ENCODE data around the gene TNFRSF9. TPM values are rescaled to one million over a fixed set of nuclear protein-coding genes. Genes with fewer than 3 reads are reported as not detected.
A peak's percentile ranks its signal among the peaks of the same experiment; 100 is the strongest.

The TNFRSF9 gene
- total RNA-seq, 4 donors from 2014 or later = 0.05 to 0.20 TPM; not detected in 2

- Histone ChIP-seq H3K4me3 (no peak overlapping the region), H3K9me3 (no peaks in the 10 kb centered on the region), H3K27ac (no peak overlapping the region), H3K27me3 (no peaks in the 10 kb centered on the region), H3K4me1 (no peaks in the 10 kb centered on the region), H3K36me3 (no peaks in the 10 kb centered on the region)
- in situ Hi-C loops (cut with MboI; ENCODE audit: low sequenced_read_pairs in 4 of 4) (no loop called here), intact Hi-C loops (cut with DNase I; ENCODE audit: low total_unique reads) (no loop called here)
- DNase-seq (no peak), ATAC-seq (no peak)
- TF ChIP-seq, protein P1, sequence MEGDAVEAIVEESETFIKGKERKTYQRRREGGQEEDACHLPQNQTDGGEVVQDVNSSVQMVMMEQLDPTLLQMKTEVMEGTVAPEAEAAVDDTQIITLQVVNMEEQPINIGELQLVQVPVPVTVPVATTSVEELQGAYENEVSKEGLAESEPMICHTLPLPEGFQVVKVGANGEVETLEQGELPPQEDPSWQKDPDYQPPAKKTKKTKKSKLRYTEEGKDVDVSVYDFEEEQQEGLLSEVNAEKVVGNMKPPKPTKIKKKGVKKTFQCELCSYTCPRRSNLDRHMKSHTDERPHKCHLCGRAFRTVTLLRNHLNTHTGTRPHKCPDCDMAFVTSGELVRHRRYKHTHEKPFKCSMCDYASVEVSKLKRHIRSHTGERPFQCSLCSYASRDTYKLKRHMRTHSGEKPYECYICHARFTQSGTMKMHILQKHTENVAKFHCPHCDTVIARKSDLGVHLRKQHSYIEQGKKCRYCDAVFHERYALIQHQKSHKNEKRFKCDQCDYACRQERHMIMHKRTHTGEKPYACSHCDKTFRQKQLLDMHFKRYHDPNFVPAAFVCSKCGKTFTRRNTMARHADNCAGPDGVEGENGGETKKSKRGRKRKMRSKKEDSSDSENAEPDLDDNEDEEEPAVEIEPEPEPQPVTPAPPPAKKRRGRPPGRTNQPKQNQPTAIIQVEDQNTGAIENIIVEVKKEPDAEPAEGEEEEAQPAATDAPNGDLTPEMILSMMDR (IDR thresholded peaks at IDR 0.05 in 4 of 5, conservative IDR thresholded peaks at IDR 0.05 in 1 of 5) = no peak
- no peak for TF ChIP-seq POLR2A (IDR thresholded peaks at IDR 0.05)
Measured at GRCh38 chr1:7948960-7949359, 8.3 kb upstream of the TNFRSF9 start.

GRCh38 chr1:7943251-7943650 is 2.6 kb upstream of the TNFRSF9 start:
- ATAC-seq (no peak), DNase-seq (no peak)
- Histone ChIP-seq H3K4me1 (peaks cover 2 to 7% of the 10 kb centered on the region in 2 donors), H3K9me3 (no peaks in the 10 kb centered on the region), H3K27ac (no peak overlapping the region), H3K36me3 (no peaks in the 10 kb centered on the region), H3K4me3 (no peak overlapping the region), H3K27me3 (peaks cover 22 to 44% (median 29%) of the 10 kb centered on the region in 3 donors)
- intact Hi-C loops (cut with DNase I; ENCODE audit: low total_unique reads) (no loop called here), in situ Hi-C loops (cut with MboI; ENCODE audit: low sequenced_read_pairs in 4 of 4) (no loop called here)
- no peak for TF ChIP-seq POLR2A (IDR thresholded peaks at IDR 0.05)
- TF ChIP-seq, protein P1 (IDR thresholded peaks at IDR 0.05 in 4 of 5, conservative IDR thresholded peaks at IDR 0.05 in 1 of 5) = no peak

GRCh38 chr1:7942214-7942921 is 1.7 kb upstream of the TNFRSF9 start:
- Histone ChIP-seq H3K36me3 (no peaks in the 10 kb centered on the region), H3K9me3 (no peaks in the 10 kb centered on the region), H3K27me3 (peaks cover 22 to 50% (median 33%) of the 10 kb centered on the region in 3 donors), H3K27ac (peak overlapping the region in 3 of 4 donors; percentile 23 to 31 (median 26)), H3K4me3 (peak overlapping the region; percentile 23 to 43 (median 30)), H3K4me1 (peaks cover 2 to 7% of the 10 kb centered on the region in 2 donors)
- in situ Hi-C loops (cut with MboI; ENCODE audit: low sequenced_read_pairs in 4 of 4) (no loop called here), intact Hi-C loops (cut with DNase I; ENCODE audit: low total_unique reads) (no loop called here)
- ATAC-seq (peak; percentile 34 to 63), DNase-seq (peak in 1 of 2 donors; percentile 29)
- no peak for TF ChIP-seq POLR2A (IDR thresholded peaks at IDR 0.05)
- TF ChIP-seq, protein P1 (IDR thresholded peaks at IDR 0.05 in 4 of 5, conservative IDR thresholded peaks at IDR 0.05 in 1 of 5) = peak in 2 of 5 experiments; percentile 16 to 37

GRCh38 chr1:7941437-7941793 is 776 bp upstream of the TNFRSF9 start:
- H3K4me1 ChIP-seq = peaks cover 2 to 7% of the 10 kb centered on the region in 2 donors
- ATAC-seq (no peak), DNase-seq (no peak)
- H3K27me3 ChIP-seq = peaks cover 22 to 56% (median 40%) of the 10 kb centered on the region in 3 donors
- in situ Hi-C loops (cut with MboI; ENCODE audit: low sequenced_read_pairs in 4 of 4) (no loop called here), intact Hi-C loops (cut with DNase I; ENCODE audit: low total_unique reads) (no loop called here)
- no peak overlapping the region for H3K4me3 ChIP-seq
- no peak overlapping the region for H3K27ac ChIP-seq
- no peaks in the 10 kb centered on the region for H3K9me3 ChIP-seq
- H3K36me3 ChIP-seq = no peaks in the 10 kb centered on the region
- no peak for TF ChIP-seq POLR2A (IDR thresholded peaks at IDR 0.05)
- TF ChIP-seq, protein P1 (IDR thresholded peaks at IDR 0.05 in 4 of 5, conservative IDR thresholded peaks at IDR 0.05 in 1 of 5) = no peak
